DLD1 (cell line): ENCODE data around the gene CCNJL.
"Not testable (repeated sequence)": the region's sequence is repeated elsewhere in the genome, so short reads cannot be mapped to it uniquely, and the experiment has no call there.

Source experiments
- in situ Hi-C: cut with HindIII; loops from 2 replicates; pipeline ENCODE4 v1.10.0; 2017; ENCODE audit warnings: low sequenced_read_pairs

The CCNJL gene

DNA sequence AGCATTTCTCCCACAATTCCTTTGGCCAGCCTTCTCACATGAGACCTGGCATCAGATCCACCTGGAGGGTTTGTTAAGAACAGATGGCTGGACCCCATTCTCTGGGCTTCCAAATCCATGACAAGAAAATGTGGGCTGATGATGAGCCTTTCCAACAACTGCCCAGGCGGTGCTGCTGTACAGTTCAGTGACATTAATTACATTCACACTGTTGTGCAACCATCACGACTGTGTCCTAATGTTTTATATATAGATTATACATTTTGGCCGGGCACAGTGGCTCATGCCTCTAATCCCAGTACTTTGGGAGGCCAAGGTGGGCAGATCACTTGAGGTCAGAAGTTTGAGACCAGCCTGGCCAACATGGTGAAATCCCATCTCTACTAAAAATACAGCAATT is 22.4 kb upstream of the CCNJL start:
- in situ Hi-C loops, result not testable (repeated sequence)

DNA sequence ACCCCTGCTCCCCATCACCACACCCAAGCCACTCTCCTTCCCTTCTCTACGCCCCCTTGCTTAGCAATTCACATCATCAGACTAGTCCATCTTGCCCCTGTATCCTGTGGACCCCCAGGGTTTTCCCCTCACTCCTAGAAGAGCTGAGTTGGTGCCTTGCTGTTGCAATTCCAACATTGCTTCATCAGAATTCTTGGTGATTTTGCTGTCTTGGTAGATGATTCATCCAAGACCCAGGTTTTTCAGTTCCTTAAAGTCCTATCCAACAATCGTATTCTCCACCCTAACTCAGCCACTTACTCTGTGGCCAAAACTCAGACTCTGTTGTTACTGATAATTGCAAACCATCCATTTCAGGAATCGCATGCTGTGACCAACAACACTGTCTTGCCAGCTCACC is 21.4 kb upstream of the CCNJL start:
- in situ Hi-C loops, result no loop called here

GRCh38 chr5:160330212-160330611 is 17.8 kb upstream of the CCNJL start:
- in situ Hi-C loops, result no loop called here

DNA sequence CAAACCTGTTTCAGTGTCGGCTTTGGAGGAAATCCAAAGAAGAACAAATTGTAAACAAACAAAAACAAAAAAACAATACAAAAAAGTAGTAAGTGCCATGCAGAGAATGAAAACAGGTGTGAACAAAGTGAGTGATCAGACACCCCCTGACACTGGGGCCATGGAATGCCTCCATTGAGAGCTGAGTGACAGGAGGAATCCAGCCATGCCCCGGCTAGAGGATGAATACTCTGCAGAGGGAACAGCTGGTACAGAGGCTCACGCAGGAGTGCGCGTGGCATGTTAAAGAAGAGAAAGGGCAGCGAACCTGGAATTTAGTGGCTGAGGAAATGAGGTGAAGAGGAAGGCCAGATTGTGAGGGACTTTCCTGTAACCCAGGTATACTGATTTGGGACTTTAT is 15.5 kb upstream of the CCNJL start:
- in situ Hi-C loops, result no loop called here

DNA sequence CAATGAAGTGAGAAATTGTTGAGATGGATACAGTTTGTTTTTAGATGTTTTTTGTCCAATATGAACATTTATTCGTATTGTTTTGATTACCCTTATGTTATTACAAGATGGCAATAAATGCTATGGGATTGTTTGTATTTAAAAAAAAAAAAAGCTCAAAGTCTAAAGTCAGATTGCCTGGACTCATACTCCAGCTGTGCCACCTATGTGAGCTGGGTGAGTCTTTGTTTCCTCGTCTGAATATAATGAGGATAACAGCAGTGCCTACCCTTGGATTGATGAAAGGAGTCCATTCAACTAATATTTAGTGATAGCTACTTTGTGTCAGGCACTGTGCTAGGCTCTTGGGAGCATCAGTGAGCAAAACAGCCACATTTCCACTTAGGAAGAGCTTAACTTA is 14.6 kb upstream of the CCNJL start:
- in situ Hi-C loops, result no loop called here

GRCh38 chr5:160325716-160326115 is 13.4 kb upstream of the CCNJL start:
- in situ Hi-C loops, result no loop called here

GRCh38 chr5:160324886-160325285 is 12.5 kb upstream of the CCNJL start:
- in situ Hi-C loops, result no loop called here

DNA sequence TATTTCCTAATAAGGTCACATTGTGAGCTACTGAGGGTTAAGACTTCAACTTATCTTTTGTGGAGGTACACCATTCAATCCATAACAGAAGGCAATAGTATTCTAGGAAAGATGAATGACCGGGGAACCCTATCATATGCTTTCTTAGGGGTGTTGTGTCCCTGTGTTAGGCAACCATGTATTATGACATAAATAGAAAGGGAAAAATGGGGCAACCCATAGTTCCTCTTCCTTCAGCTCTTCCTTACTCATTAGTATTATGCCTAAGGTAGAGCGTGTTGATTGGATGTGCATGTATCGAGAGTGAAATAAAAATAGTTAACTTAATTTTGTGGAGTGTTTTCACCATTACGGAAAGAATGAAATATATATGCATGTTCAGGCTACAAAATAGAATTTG is 6.0 kb upstream of the CCNJL start:
- in situ Hi-C loops, result no loop called here

DNA sequence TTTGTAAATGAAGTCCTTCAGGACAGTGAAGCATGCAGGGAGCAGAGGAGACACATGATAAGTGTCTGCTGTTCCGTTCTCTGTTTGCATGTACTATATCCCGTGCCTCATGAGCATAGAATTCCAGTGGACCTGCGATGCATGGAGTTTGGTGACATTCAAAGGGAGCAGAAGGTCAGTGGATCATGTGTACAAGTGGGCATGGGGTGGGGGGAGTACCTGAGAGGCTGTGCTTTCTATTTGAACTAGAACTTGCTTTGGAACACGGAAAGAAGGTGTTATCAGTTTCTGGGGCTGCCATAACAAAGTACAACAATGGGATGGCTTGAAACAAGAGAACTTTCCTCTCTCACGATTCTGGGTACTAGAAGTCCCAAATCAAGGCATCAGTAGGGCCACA is 5.1 kb upstream of the CCNJL start:
- in situ Hi-C loops, result no loop called here

GRCh38 chr5:160315968-160316367 is 3.6 kb upstream of the CCNJL start:
- in situ Hi-C loops, result no loop called here

DNA sequence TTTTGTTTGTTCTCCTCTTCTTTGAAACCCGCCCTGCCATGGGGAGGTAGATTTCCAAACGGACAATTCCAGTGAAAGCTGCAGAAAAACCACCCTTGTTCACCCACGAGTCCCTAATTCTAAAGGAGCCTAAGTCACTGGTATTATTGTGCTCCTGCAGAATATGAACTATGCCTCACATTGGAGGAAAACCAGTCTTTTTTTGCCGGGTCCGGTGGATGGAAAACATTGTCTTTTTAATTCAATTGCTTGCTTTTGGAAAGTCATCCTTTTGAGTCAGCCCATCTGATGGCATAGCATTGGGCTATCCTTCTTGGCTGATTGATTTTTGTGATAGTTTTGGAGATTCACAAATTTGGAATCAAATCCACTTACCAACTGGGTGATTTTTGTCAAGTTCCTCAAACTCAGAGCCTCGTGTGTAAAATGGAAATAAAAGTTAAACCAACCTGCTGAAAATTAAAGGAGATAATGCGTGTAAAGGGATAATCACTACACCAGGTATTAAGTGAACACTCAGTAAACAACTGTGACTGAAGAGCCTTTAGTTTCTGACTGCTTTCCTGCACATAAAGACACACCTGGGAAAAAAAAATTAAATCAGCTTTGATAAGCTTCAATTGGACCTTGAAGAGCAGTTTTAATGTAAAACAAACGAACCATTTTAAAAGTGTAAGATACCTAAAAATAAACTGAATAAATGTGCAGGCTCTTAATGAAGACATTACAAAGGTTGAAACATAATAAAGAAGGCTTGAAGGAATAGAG is 780 bp upstream of the CCNJL start:
- in situ Hi-C loops, result no loop called here

- in situ Hi-C loops, result no loop called here
Observed at GRCh38 chr5:160311491-160312133, 752 bp downstream of the CCNJL start.

DNA sequence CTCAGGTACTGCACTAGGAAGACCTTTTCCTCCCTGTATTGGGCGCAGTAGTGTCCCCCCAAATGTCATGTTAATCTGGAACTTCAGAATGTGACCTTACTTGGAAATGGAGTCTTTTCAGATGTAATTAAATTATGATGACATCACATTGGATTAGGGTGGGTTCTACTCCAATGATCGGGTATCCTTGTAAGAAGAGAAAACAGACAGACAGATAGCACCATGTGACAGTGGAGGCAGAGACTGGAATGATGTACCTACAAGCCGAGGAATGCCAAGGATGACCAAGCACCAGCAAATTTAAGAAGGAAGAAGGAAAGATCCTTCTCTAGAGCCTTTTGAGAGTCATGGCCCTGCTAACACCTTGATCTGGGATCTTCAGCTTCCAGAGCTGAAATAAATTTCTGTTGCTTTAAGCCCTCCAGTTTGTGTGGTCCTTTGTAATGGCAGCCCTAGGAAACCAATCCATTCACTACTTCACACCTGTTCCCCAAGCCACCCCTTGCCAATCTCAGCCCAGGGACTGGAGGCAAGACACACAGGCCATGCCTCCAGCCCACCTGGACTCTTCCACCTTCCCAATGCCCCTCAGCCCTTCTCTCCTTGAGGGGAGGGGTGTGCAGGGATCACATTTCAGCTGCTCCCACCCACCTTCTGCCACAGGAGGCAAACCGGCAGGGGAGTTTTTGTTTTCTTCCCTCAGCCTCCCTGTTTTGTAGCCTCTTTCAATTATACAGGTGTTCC is 1.6 kb downstream of the CCNJL start:
- in situ Hi-C loops, result no loop called here

DNA sequence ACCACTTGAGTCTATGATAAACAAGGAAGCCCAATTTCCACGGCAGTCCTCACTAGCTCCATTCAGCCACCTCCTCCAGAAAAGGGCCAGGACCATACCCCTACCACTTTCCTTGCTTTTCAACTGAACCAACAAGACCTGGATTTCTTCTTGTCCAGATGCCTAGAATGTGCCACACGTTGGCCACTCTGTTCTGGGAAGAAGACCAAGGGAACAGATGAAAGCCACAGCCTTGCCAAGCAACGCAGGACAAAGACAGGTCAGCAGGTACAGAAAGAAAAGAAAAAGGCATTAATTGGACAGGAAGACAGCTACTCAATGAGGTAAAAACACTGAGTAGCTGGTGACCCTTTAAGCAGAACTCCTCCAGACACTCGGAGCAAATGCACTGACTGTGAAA is 2.2 kb downstream of the CCNJL start:
- in situ Hi-C loops, result no loop called here

GRCh38 chr5:160306696-160307095 is 5.7 kb downstream of the CCNJL start:
- in situ Hi-C loops, result no loop called here

GRCh38 chr5:160305319-160305718 is 7.0 kb downstream of the CCNJL start:
- in situ Hi-C loops, result no loop called here

DNA sequence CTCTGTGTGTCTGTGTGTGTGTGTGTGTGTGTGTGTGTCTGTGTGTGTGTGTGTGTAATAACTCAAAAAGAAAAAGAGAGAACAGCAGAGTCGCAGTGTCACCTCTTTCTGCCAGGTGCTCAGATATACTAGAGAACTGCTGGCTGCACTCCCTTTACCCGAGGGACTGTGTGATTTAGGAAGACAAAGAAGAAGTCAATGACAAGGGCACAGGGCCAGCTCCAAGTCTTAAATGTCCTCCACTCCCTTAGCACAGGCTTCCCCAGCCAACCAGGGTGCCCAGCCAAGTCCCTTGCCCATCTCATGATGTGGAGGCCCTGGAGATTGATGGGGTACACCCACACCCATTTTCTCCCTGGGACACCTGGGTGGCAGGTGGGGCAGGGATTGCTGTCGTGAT is 8.7 kb downstream of the CCNJL start:
- in situ Hi-C loops, result no loop called here

- in situ Hi-C loops, result no loop called here
Observed at GRCh38 chr5:160298189-160298588, 14.2 kb downstream of the CCNJL start.

GRCh38 chr5:160297776-160298175 is 14.6 kb downstream of the CCNJL start:
- in situ Hi-C loops, result no loop called here

- in situ Hi-C loops, result no loop called here
Observed at GRCh38 chr5:160297004-160297403, 15.4 kb downstream of the CCNJL start.

DNA sequence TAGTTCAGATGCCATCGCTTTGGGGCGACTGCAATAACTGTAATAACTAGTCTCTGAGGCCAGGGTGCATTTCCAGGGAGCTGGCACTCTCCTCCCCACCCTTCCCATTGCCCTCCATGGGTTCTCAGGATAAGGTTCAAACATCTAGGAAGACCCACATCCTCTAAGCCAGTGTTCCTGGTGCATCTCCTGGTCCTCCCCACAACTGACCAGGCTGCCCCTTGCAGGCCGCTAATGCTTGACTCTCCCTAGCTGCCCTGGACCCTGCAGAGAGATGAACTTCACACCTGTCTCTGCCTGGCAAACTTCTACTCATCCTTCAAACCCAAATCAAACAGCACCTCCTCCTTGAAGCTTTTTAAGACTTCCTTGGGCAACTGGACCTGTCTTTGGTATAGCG is 15.9 kb downstream of the CCNJL start:
- in situ Hi-C loops, result no loop called here
